ENCODE data around the gene RBPMS2.
"Not testable (repeated sequence)": the region's sequence is repeated elsewhere in the genome, so short reads cannot be mapped to it uniquely, and the experiment has no call there.

RBPMS2 gene

GRCh38 chr15:64803526-64803925 is 28.1 kb upstream of the RBPMS2 start:
- DNase-seq (ENCODE audit: low read depth in 2 of 2) = no peak
- TF ChIP-seq, protein P1, sequence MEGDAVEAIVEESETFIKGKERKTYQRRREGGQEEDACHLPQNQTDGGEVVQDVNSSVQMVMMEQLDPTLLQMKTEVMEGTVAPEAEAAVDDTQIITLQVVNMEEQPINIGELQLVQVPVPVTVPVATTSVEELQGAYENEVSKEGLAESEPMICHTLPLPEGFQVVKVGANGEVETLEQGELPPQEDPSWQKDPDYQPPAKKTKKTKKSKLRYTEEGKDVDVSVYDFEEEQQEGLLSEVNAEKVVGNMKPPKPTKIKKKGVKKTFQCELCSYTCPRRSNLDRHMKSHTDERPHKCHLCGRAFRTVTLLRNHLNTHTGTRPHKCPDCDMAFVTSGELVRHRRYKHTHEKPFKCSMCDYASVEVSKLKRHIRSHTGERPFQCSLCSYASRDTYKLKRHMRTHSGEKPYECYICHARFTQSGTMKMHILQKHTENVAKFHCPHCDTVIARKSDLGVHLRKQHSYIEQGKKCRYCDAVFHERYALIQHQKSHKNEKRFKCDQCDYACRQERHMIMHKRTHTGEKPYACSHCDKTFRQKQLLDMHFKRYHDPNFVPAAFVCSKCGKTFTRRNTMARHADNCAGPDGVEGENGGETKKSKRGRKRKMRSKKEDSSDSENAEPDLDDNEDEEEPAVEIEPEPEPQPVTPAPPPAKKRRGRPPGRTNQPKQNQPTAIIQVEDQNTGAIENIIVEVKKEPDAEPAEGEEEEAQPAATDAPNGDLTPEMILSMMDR (IDR thresholded peaks at IDR 0.05; ENCODE audit: low read depth, low read length) = no peak
- no peak overlapping the region for H3K4me3 ChIP-seq (replicated peaks in 1 of 2; ENCODE audit: low read depth in 2 of 2, low read length in 2 of 2)

- TF ChIP-seq, protein P1 (IDR thresholded peaks at IDR 0.05; ENCODE audit: low read depth, low read length) = no peak
- DNase-seq (ENCODE audit: low read depth in 2 of 2) = no peak
- H3K4me3 ChIP-seq (replicated peaks in 1 of 2; ENCODE audit: low read depth in 2 of 2, low read length in 2 of 2) = no peak overlapping the region
These were observed 25.1 kb upstream of the RBPMS2 start for GRCh38 chr15:64800476-64800875.

DNA sequence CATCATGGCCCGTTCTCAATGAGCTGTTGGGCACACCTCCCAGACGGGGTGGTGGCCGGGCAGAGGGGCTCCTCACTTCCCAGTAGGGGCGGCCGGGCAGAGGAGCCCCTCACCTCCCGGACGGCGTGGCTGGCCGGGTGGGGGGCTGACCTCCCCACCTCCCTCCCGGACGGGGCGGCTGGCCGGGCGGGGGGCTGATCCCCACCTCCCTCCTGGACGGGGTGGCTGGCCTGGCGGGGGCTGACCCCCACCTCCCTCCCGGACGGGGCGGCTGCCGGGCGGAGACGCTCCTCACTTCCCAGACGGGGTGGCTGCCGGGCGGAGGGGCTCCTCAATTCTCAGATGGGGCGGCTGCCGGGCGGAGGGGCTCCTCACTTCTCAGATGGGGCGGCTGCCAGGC is 23.5 kb upstream of the RBPMS2 start:
- not testable (repeated sequence) for H3K4me3 ChIP-seq (replicated peaks in 1 of 2; ENCODE audit: low read depth in 2 of 2, low read length in 2 of 2); DNase-seq (ENCODE audit: low read depth in 2 of 2)

DNA sequence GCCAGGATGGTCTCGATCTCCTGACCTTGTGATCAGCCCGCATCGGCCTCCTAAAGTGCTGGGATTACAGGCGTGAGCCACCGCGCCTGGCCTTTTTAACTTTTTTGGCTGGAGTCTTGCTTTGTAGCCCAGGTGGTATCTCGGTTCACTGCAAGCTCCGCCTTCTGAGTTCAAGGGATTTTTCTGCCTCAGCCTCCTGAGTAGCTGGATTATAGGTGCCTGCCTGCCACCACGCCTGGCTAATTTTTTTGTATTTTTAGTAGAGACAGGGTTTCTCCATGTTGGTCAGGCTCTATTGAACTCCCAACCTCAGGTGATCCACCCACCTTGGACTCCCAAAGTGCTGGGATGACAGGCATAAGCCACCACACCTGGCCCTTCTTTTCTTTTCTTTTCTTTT is 20.5 kb upstream of the RBPMS2 start:
- H3K4me3 ChIP-seq (replicated peaks in 1 of 2; ENCODE audit: low read depth in 2 of 2, low read length in 2 of 2); DNase-seq (ENCODE audit: low read depth in 2 of 2): not testable (repeated sequence)

DNA sequence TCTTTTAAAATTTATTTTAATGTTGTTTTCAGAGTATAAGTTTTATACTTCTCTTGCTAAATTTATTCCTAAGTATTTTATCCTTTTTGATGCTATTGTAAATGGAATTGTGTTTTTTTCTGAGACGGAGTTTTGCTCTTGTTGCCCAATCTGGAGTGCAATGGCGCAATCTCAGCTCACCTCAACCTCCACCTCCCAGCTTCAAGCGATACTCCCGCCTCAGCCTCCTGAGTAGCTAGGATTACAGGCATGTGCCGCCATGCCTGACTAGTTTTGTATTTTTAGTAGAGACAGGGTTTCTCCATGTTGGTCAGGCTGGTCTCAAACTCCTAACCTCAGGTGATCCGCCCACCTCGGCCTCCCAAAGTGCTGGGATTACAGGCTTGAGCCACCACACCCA is 19.9 kb upstream of the RBPMS2 start:
- DNase-seq (ENCODE audit: low read depth in 2 of 2); H3K4me3 ChIP-seq (replicated peaks in 1 of 2; ENCODE audit: low read depth in 2 of 2, low read length in 2 of 2): not testable (repeated sequence)

DNA sequence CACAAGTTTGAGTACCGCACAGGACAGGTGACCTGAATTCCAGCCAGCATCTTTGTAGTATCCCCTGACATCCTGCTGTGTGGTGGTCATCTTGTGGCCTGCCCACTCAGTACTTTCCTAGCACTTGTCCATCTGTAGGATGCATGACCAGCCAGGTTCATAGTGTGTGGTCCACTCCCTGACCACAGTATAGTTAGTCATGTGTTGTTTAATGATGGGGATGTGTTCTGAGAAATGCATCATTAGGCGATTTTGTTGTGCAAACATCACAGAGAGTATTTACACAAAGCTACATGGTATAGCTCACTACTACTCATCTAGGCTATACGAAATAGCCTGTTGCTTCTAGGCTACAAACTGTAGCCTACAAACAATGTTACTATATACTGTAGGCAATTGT is 16.9 kb upstream of the RBPMS2 start:
- TF ChIP-seq, protein P1 (IDR thresholded peaks at IDR 0.05; ENCODE audit: low read depth, low read length) = no peak
- DNase-seq (ENCODE audit: low read depth in 2 of 2) = no peak
- H3K4me3 ChIP-seq (replicated peaks in 1 of 2; ENCODE audit: low read depth in 2 of 2, low read length in 2 of 2) = no peak overlapping the region

DNA sequence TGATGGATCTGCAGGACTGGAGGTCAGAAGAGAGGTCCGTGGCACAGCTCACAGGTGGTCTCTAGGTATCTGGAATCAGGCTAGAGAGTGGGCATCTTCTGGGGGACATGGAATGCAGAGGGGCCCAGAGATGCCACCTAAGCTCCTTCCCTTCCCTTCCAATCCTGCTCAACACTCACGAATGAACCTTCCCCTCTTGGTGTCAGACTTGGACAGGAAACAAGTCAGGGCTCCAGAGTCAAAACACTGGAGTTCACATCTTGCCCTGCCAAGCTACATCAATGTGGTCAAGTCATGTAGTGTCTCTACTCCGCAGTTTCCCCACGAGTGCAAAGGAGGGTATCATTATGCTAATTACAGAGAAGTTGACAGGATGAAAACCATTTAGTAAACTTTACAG is 16.0 kb upstream of the RBPMS2 start:
- TF ChIP-seq, protein P1 (IDR thresholded peaks at IDR 0.05; ENCODE audit: low read depth, low read length) = no peak
- no peak overlapping the region for H3K4me3 ChIP-seq (replicated peaks in 1 of 2; ENCODE audit: low read depth in 2 of 2, low read length in 2 of 2)
- DNase-seq (ENCODE audit: low read depth in 2 of 2) = peak in 1 of 2 donors; percentile 10

DNA sequence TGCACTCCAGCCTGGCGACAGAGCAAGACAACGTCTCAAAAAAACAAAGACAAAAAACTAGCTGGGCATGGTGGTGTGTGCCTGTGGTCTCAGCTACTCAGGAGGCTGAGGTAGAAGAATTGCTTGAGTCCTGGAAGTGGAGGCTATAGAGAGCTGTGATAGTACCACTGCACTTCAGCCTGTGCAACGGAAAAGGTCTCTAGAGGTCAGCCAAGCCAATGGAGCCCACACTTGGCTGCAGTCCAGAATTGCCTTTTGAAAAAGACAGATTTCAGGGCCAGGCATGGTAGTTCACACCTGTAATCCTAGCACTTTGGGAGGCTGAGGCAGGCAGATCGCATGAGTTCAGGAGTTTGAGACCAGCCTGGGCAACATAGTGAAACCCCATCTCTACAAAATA is 8.4 kb upstream of the RBPMS2 start:
- DNase-seq (ENCODE audit: low read depth in 2 of 2) = no peak
- TF ChIP-seq, protein P1 (IDR thresholded peaks at IDR 0.05; ENCODE audit: low read depth, low read length) = no peak
- H3K4me3 ChIP-seq (replicated peaks in 1 of 2; ENCODE audit: low read depth in 2 of 2, low read length in 2 of 2) = no peak overlapping the region

DNA sequence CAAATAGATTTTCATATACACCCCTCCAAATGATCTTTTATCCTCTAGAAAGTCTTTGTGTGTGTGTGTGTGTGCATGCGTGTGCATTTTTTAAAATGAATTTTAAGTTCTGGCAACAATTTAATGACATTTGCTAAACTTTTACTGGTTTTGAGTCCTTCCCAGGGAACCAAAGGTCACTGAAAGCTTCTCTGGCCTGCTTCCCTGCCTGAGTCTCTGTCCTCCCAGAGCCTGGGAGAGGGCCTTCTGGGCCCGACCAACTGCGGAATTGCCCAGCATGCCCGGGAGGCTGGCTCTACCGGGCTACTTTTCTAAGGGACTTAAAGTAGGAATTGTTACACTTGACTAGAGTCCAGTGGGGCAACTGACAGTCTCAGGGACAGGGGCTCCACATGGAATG is 7.4 kb upstream of the RBPMS2 start:
- DNase-seq (ENCODE audit: low read depth in 2 of 2) = no peak
- TF ChIP-seq, protein P1 (IDR thresholded peaks at IDR 0.05; ENCODE audit: low read depth, low read length) = no peak
- H3K4me3 ChIP-seq (replicated peaks in 1 of 2; ENCODE audit: low read depth in 2 of 2, low read length in 2 of 2) = no peak overlapping the region

All from cardiac fibroblast (primary cell).